GM23338 (cell line): Measurements from ENCODE around the gene AMBRA1. TPM values are rescaled to one million over a fixed set of nuclear protein-coding genes. Genes with fewer than 3 reads are reported as not detected.

Experiments used
- ATAC-seq: fragments of 200-7000 bp; cut with Tn5 transposase; 3 replicates; pipeline ENCODE4 v1.9.1; 2020
- DNase-seq: peaks from one replicate; pipeline ENCODE4 v3.0.0-alpha.2; 2015; ENCODE audit warnings: low spot score
- H2AFZ ChIP-seq: fragments of 200-600 bp; sonication (generic); 2 replicates; pipeline ENCODE4 v1.8.0; 2016; ENCODE audit warnings: antibody characterized with exemption, mild to moderate bottlenecking, moderate library complexity
- H3F3A ChIP-seq: fragments of 200-600 bp; sonication (generic); replicated peaks from 2 replicates; pipeline ENCODE4 v1.8.0; 2017; ENCODE audit warnings: antibody characterized with exemption, mixed run types, low read depth
- H3K27ac ChIP-seq: fragments of 200-600 bp; sonication (generic); 2 replicates; pipeline ENCODE4 v1.6.1; 2016; ENCODE audit warnings: low read depth
- H3K27me3 ChIP-seq: fragments of 200-600 bp; sonication (generic); 2 replicates; pipeline ENCODE4 v1.8.0; 2016; ENCODE audit warnings: mild to moderate bottlenecking, mixed run types, moderate library complexity; ENCODE audit not compliant: insufficient read depth
- H3K36me3 ChIP-seq: fragments of 200-600 bp; sonication (generic); 2 replicates; pipeline ENCODE4 v1.8.0; 2016; ENCODE audit warnings: mild to moderate bottlenecking; ENCODE audit not compliant: insufficient read depth
- H3K4me1 ChIP-seq: fragments of 200-600 bp; sonication (generic); 2 replicates; pipeline ENCODE4 v1.8.0; 2016; ENCODE audit warnings: mild to moderate bottlenecking, moderate library complexity; ENCODE audit not compliant: insufficient read depth
- H3K4me2 ChIP-seq: fragments of 200-600 bp; sonication (generic); 2 replicates; pipeline ENCODE4 v1.7.1; 2017; ENCODE audit warnings: mixed run types
- H3K4me3 ChIP-seq: fragments of 200-600 bp; sonication (generic); 2 replicates; pipeline ENCODE4 v1.6.1; 2016; ENCODE audit warnings: mixed run types
- H3K79me2 ChIP-seq: fragments of 200-600 bp; sonication (generic); replicated peaks from 2 replicates; pipeline ENCODE4 v1.8.0; 2017; ENCODE audit warnings: mild to moderate bottlenecking; ENCODE audit not compliant: insufficient read depth
- H3K9me2 ChIP-seq: fragments of 200-600 bp; sonication (generic); 2 replicates; pipeline ENCODE4 v1.8.0; 2017; ENCODE audit not compliant: insufficient read depth
- H4K20me1 ChIP-seq: fragments of 200-600 bp; sonication (generic); replicated peaks from 2 replicates; pipeline ENCODE4 v1.8.0; 2017; ENCODE audit warnings: mild to moderate bottlenecking; ENCODE audit not compliant: insufficient read depth
- H3K27ac Mint-ChIP-seq: 2 replicates; pipeline ENCODE4 v1.8.0; 2020; ENCODE audit warnings: inconsistent platforms, mild to moderate bottlenecking, moderate library complexity, mixed read lengths
- H3K27me3 Mint-ChIP-seq: 3 replicates; pipeline ENCODE4 v1.8.0; 2022; ENCODE audit warnings: low read depth, mild to moderate bottlenecking, moderate library complexity, mixed read lengths, inconsistent platforms; ENCODE audit not compliant: insufficient read depth, poor library complexity
- H3K36me3 Mint-ChIP-seq: 3 replicates; pipeline ENCODE4 v1.8.0; 2021; ENCODE audit warnings: low read depth, mild to moderate bottlenecking, inconsistent platforms, moderate library complexity, mixed read lengths
- H3K4me1 Mint-ChIP-seq: 3 replicates; pipeline ENCODE4 v1.8.0; 2020; ENCODE audit warnings: mild to moderate bottlenecking, inconsistent platforms, mixed read lengths
- H3K4me3 Mint-ChIP-seq: 3 replicates; pipeline ENCODE4 v1.8.0; 2021; ENCODE audit warnings: moderate library complexity, mild to moderate bottlenecking, inconsistent platforms, mixed read lengths
- H3K9me3 Mint-ChIP-seq: 3 replicates; pipeline ENCODE4 v1.8.0; 2020; ENCODE audit warnings: moderate library complexity, mild to moderate bottlenecking, inconsistent platforms, mixed read lengths
- CREB1 ChIP-seq: fragments of 250-450 bp; sonication (Bioruptor Pico); IDR thresholded peaks from 2 replicates; pipeline ENCODE4 v1.5.0; 2020; ENCODE audit warnings: low read depth, mild to moderate bottlenecking, moderate library complexity
- CTCF ChIP-seq, 2 experiments: fragments of 200-600 bp in 1 of 2; sonication (generic) in 1 of 2; conservative IDR thresholded peaks; 2 replicates each; pipeline versions ENCODE4 v1.5.1 to v1.6.1; 2016 to 2017; ENCODE audit warnings: antibody characterized with exemption in 2 of 2, low read depth in 2 of 2, mild to moderate bottlenecking in 2 of 2, moderate library complexity in 1 of 2
- ETS1 ChIP-seq: IDR thresholded peaks from 2 replicates; pipeline ENCODE4 v1.6.1; 2016; ENCODE audit warnings: antibody characterized with exemption
- EZH2 ChIP-seq: fragments of 200-600 bp; sonication (generic); IDR thresholded peaks from one replicate; pipeline ENCODE4 v1.8.0; 2017; ENCODE audit warnings: antibody characterized with exemption, mild to moderate bottlenecking, low read depth; ENCODE audit not compliant: unreplicated experiment
- EZH2phosphoT487 ChIP-seq: fragments of 200-600 bp; sonication (generic); IDR thresholded peaks from one replicate; pipeline ENCODE4 v1.8.1; 2018; ENCODE audit warnings: antibody characterized with exemption; ENCODE audit not compliant: unreplicated experiment
- JUNB ChIP-seq: IDR thresholded peaks from one replicate; pipeline ENCODE4 v1.6.1; 2016; ENCODE audit warnings: antibody characterized with exemption; ENCODE audit not compliant: unreplicated experiment
- NANOG ChIP-seq: IDR thresholded peaks from 2 replicates; pipeline ENCODE4 v1.6.1; 2016; ENCODE audit warnings: antibody characterized with exemption, borderline replicate concordance
- POLR2AphosphoS5 ChIP-seq: IDR thresholded peaks from 2 replicates; pipeline ENCODE4 v1.6.1; 2016; ENCODE audit warnings: antibody characterized with exemption, low read depth
- REST ChIP-seq: IDR thresholded peaks from one replicate; pipeline ENCODE4 v1.6.1; 2018; ENCODE audit warnings: antibody characterized with exemption; ENCODE audit not compliant: unreplicated experiment
- STAT1 ChIP-seq: IDR thresholded peaks from one replicate; pipeline ENCODE4 v1.6.1; 2016; ENCODE audit warnings: antibody characterized with exemption; ENCODE audit not compliant: unreplicated experiment
- ZNF114 ChIP-seq: fragments of 250-450 bp; sonication (Bioruptor Pico); IDR thresholded peaks from 2 replicates; pipeline ENCODE4 v1.5.0; 2020; ENCODE audit warnings: mild to moderate bottlenecking, moderate library complexity
- ZNF331 ChIP-seq: fragments of 250-450 bp; sonication (Bioruptor Pico); IDR thresholded peaks from 2 replicates; pipeline ENCODE4 v1.5.0; 2020; ENCODE audit warnings: low read depth, mild to moderate bottlenecking, moderate library complexity
- ZNF462 ChIP-seq: fragments of 250-450 bp; sonication (Bioruptor Pico); IDR thresholded peaks from 2 replicates; pipeline ENCODE4 v1.5.0; 2020; ENCODE audit warnings: mild to moderate bottlenecking, moderate library complexity
- polyA plus RNA-seq: library from polyadenylated mRNA; unstranded; fragments of >200 nt; fragmentation: Nextera tagmentation; extraction: Ambion mirVana; gene quantifications from 2 replicates; pipeline ENCODE4 v1.2.1, GENCODE V29; 2016
- total RNA-seq: library from RNA; depleted of rRNA; stranded (reverse); fragments of >200 nt; shearing (Covaris generic); gene quantifications from 2 replicates; pipeline ENCODE4 v1.2.3, GENCODE V29; 2014

The AMBRA1 gene
- total and polyA plus RNA-seq, 2 experiments from 2014 or later = 8.3 to 34.8 TPM

- H3K36me3 ChIP-seq = no peaks in the 10 kb centered on the region; the same call in 1 of the 2 replicates
- no peak overlapping the region for H2AFZ ChIP-seq
- no peak overlapping the region; the same call in 2 of the 3 replicates for H3K4me3 Mint-ChIP-seq
- no peaks in the 10 kb centered on the region for H3K9me2 ChIP-seq
- H3K36me3 Mint-ChIP-seq = peaks cover 40% of the 10 kb centered on the region
- peaks cover 9% of the 10 kb centered on the region for H3K27me3 Mint-ChIP-seq
- no peak overlapping the region for H3K4me2 ChIP-seq
- H3K27me3 ChIP-seq = no peaks in the 10 kb centered on the region
- peaks cover 25% of the 10 kb centered on the region for H3F3A ChIP-seq
- H3K4me1 ChIP-seq = peaks cover 7% of the 10 kb centered on the region
- H3K27ac Mint-ChIP-seq = no peak overlapping the region
- peaks cover 16% of the 10 kb centered on the region for H3K4me1 Mint-ChIP-seq
- no peaks in the 10 kb centered on the region for H3K79me2 ChIP-seq
- ATAC-seq = no peak
- no peak for DNase-seq
- H3K27ac ChIP-seq = no peak overlapping the region
- H4K20me1 ChIP-seq = peaks cover 4% of the 10 kb centered on the region; the same call in 1 of the 2 replicates
- H3K9me3 Mint-ChIP-seq = no peaks in the 10 kb centered on the region
- no peak overlapping the region for H3K4me3 ChIP-seq
- TF ChIP-seq EZH2phosphoT487 = no peak
- TF ChIP-seq EZH2 = no peak
- no peak for TF ChIP-seq ZNF331
- no peak for TF ChIP-seq CTCF (conservative IDR thresholded peaks at IDR 0.05; ENCODE audit: low read depth in 2 of 2)
- no peak for TF ChIP-seq REST
- TF ChIP-seq JUNB = no peak
- no peak for TF ChIP-seq NANOG
- TF ChIP-seq CREB1 (CRISPR knock-in tag) = no peak
- TF ChIP-seq ZNF114 (CRISPR knock-in tag) = no peak
- TF ChIP-seq POLR2AphosphoS5 = no peak
- no peak for TF ChIP-seq STAT1
- no peak for TF ChIP-seq ZNF462 (CRISPR knock-in tag)
- no peak for TF ChIP-seq ETS1
Observed at GRCh38 chr11:46374815-46375214, 219.0 kb downstream of the AMBRA1 start.
